ENCODE data around the gene CIAO1. TPM values are rescaled to one million over a fixed set of nuclear protein-coding genes. Genes with fewer than 3 reads are reported as not detected.
A peak's percentile ranks its signal among the peaks of the same experiment; 100 is the strongest.

Gene CIAO1
- total and polyA plus RNA-seq, 2 of the 13 experiments (the other 11 are each of a cell fraction or from before 2014, with no cell fraction given) = 99.3 to 120 TPM

DNA sequence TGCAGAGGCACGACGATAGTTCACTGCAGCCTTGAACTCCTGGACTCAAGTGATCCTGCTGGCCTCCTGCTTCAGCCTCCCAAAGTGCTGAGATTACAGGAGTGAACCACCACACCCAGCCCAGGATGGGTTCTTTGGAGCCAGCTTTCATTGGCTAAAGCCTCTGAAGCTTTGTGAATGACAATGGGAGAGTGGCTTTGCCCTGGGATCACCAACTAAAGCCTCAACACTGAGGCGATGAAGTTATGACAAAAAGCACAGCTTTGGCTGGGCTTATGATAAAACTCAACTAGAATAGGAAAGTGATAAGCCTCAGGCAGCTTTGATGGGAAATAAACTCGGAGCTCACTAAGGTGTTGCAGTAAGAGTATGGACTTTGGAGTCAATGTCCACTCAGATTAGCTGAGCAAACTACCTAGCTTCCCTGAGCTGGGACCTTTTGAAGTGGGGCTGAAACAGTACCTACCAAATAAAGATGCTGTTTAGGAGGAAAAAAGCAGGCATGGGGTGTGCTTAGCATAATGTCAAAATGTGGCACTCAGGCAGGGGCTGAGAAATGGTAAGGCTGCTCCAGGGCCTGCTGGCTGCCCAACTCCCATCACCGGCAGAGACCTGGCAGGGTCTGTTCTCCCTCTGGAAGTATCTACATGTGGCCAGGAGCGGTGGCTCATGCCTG, 4.6 kb upstream of the CIAO1 start (continued):
- TF ChIP-seq, protein P1, sequence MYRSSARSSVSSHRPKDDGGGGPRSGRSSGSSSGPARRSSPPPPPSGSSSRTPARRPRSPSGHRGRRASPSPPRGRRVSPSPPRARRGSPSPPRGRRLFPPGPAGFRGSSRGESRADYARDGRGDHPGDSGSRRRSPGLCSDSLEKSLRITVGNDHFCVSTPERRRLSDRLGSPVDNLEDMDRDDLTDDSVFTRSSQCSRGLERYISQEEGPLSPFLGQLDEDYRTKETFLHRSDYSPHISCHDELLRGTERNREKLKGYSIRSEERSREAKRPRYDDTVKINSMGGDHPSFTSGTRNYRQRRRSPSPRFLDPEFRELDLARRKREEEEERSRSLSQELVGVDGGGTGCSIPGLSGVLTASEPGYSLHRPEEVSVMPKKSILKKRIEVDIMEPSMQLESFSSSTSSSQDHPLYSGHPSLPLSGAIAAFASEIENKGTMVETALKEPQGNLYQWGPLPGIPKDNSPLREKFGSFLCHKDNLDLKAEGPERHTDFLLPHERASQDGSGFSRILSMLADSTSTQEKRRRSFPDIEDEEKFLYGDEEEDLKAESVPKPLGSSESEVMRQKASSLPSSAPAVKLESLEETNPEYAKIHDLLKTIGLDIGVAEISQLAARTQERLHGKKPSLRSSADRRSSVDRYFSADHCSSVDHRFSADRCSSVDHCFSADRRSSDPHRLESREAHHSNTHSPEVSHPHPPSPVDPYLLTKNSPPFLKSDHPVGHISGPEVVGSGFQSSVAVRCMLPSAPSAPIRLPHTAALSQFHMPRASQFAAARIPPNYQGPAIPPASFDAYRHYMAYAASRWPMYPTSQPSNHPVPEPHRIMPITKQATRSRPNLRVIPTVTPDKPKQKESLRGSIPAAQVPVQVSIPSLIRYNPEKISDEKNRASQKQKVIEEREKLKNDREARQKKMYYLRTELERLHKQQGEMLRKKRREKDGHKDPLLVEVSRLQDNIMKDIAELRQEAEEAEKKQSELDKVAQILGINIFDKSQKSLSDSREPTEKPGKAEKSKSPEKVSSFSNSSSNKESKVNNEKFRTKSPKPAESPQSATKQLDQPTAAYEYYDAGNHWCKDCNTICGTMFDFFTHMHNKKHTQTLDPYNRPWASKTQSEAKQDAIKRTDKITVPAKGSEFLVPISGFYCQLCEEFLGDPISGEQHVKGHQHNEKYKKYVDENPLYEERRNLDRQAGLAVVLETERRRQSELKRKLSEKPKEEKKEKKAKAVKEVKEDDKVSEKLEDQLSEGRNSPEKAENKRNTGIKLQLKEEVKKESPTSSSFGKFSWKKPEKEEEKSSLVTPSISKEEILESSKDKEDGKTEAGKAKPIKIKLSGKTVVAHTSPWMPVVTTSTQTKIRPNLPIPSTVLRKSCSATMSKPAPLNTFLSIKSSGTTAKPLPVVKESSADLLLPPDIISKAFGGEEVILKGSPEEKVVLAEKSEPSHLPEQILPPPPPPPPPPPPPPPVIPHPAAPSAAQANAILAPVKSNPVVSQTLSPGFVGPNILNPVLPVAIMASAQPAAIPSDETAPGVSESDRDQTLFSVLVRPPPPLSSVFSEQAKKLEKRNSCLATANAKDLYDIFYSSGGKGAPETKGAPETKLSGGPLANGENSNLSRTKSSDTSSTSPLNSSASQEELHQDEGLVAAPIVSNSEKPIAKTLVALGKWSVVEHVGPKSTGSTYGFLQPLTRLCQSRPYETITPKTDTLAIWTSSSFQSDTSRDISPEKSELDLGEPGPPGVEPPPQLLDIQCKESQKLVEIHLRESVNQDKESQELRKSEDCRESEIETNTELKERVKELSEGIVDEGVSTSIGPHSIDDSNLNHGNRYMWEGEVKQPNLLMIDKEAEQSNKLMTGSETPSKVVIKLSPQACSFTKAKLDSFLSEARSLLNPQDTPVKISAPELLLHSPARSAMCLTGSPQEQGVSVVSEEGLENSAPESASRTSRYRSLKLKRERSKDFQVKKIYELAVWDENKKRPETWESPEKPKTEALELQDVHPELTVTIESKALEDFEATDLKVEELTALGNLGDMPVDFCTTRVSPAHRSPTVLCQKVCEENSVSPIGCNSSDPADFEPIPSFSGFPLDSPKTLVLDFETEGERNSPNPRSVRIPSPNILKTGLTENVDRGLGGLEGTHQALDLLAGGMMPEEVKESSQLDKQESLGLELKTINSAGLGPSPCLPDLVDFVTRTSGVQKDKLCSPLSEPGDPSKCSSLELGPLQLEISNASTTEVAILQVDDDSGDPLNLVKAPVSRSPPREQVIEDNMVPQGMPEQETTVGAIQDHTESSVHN (CRISPR knock-in tag; IDR thresholded peaks at IDR 0.05) = no peak
- no peak for TF ChIP-seq ZNF30 (CRISPR knock-in tag; IDR thresholded peaks at IDR 0.05)
- no peak; the same call in none of the 2 replicates for TF ChIP-seq ZSCAN29 (CRISPR knock-in tag; conservative IDR thresholded peaks at IDR 0.05)
- no peak for TF ChIP-seq HOXA9 (CRISPR knock-in tag; IDR thresholded peaks at IDR 0.05; ENCODE audit: borderline replicate concordance)
- peak; percentile 72 for TF ChIP-seq SPEN (CRISPR knock-in tag; IDR thresholded peaks at IDR 0.05; ENCODE audit: low read depth)
- TF ChIP-seq TBL1XR1 (IDR thresholded peaks at IDR 0.05; ENCODE audit: borderline replicate concordance, low read length, partially characterized antibody) = no peak
- TF ChIP-seq ZFX (CRISPR knock-in tag; IDR thresholded peaks at IDR 0.05; ENCODE audit: low read depth) = 0 out of 2 replicates have a peak, but pooled peaks have one; percentile 30
- no peak; the same call in 1 of the 2 replicates for TF ChIP-seq MYC (CRISPR knock-in tag; IDR thresholded peaks at IDR 0.05; ENCODE audit: borderline replicate concordance)
- peak; percentile 78; the same call in 1 of the 2 replicates for TF ChIP-seq HOXA5 (CRISPR knock-in tag; IDR thresholded peaks at IDR 0.05)
- TF ChIP-seq CREM (IDR thresholded peaks at IDR 0.05) = peak; percentile 56
- TF ChIP-seq CREM (CRISPR knock-in tag; IDR thresholded peaks at IDR 0.05) = no peak
- TF ChIP-seq KLF9 (CRISPR knock-in tag; IDR thresholded peaks at IDR 0.05; ENCODE audit: low read depth) = no peak
- TF ChIP-seq, protein P2, sequence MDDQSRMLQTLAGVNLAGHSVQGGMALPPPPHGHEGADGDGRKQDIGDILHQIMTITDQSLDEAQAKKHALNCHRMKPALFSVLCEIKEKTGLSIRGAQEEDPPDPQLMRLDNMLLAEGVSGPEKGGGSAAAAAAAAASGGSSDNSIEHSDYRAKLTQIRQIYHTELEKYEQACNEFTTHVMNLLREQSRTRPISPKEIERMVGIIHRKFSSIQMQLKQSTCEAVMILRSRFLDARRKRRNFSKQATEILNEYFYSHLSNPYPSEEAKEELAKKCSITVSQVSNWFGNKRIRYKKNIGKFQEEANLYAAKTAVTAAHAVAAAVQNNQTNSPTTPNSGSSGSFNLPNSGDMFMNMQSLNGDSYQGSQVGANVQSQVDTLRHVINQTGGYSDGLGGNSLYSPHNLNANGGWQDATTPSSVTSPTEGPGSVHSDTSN (CRISPR knock-in tag; IDR thresholded peaks at IDR 0.05; ENCODE audit: borderline replicate concordance) = no peak
- no peak for TF ChIP-seq ZSCAN31 (CRISPR knock-in tag; IDR thresholded peaks at IDR 0.05; ENCODE audit: low read depth)
- TF ChIP-seq CCAR2 (optimal IDR thresholded peaks at IDR 0.05; ENCODE audit: low read depth, low read length) = no peak
- TF ChIP-seq BHLHE40 (IDR thresholded peaks at IDR 0.05; ENCODE audit: low read length) = no peak
- no peak for TF ChIP-seq ZNF432 (CRISPR knock-in tag; IDR thresholded peaks at IDR 0.05; ENCODE audit: borderline replicate concordance)
- TF ChIP-seq ZNF331 (CRISPR knock-in tag; IDR thresholded peaks at IDR 0.05) = peak; percentile 69
- no peak for TF ChIP-seq MAZ (IDR thresholded peaks at IDR 0.05; ENCODE audit: borderline replicate concordance, low read depth, low read length)
- no peak; the same call in 1 of the 2 replicates for TF ChIP-seq MAZ (CRISPR knock-in tag; IDR thresholded peaks at IDR 0.05; ENCODE audit: low read depth)
- no peak for TF ChIP-seq SMARCE1 (IDR thresholded peaks at IDR 0.05; ENCODE audit: borderline replicate concordance)
- peak; percentile 66 for TF ChIP-seq ZBTB38 (CRISPR knock-in tag; IDR thresholded peaks at IDR 0.05)
- peak; percentile 46; the same call in 1 of the 2 replicates for TF ChIP-seq HOXA3 (CRISPR knock-in tag; IDR thresholded peaks at IDR 0.05)

Measured in HepG2 (cell line).